ENCODE results near the gene UGT1A8.

UGT1A8 gene

GRCh38 chr2:233802132-233802815 lies 184.8 kb downstream of the UGT1A8 start:
- Histone ChIP-seq H3K27ac (replicated peaks; ENCODE audit: low read length) (no peak overlapping the region), H2AFZ (ENCODE audit: low read length) (no peak overlapping the region), H3K9me3 (replicated peaks in 1 of 2; ENCODE audit: control insufficient read depth in 2 of 2, insufficient read depth in 1 of 2, low read depth in 1 of 2, low read length in 2 of 2) (peaks cover 0 to 2% of the 10 kb centered on the region in 2 donors), H3K4me3 (ENCODE audit: low read length in 2 of 2) (no peak overlapping the region), H3K4me2 (ENCODE audit: insufficient read depth, low read length, poor library complexity, severe bottlenecking) (no peak overlapping the region), H3K9ac (ENCODE audit: low read depth, low read length, poor library complexity) (no peak overlapping the region), H3K79me1 (ENCODE audit: low read depth, low read length) (no peaks in the 10 kb centered on the region), H2BK5ac (ENCODE audit: low read length) (no peak overlapping the region), H3K4me1 (ENCODE audit: control insufficient read depth in 2 of 2, insufficient read depth in 1 of 2, low read depth in 1 of 2, low read length in 2 of 2) (peaks cover 0 to 2% of the 10 kb centered on the region in 2 donors), H3K27me3 (ENCODE audit: control insufficient read depth in 3 of 3, insufficient read depth in 3 of 3, low read depth in 1 of 3, low read length in 3 of 3) (peaks cover 0 to 10% (median 0%) of the 10 kb centered on the region in 3 experiments), H2AK5ac (ENCODE audit: low read depth, low read length) (no peak overlapping the region), H2BK12ac (ENCODE audit: low read length) (no peak overlapping the region), H4K91ac (ENCODE audit: low read depth, low read length, poor library complexity) (no peak overlapping the region), H4K8ac (ENCODE audit: low read depth, low read length) (no peak overlapping the region), H3K14ac (ENCODE audit: low read length) (no peak overlapping the region), H2BK15ac (ENCODE audit: low read length) (no peak overlapping the region), H3K4ac (ENCODE audit: low read length) (no peak overlapping the region), H3K23ac (ENCODE audit: low read depth, low read length, poor library complexity) (peak overlapping the region; percentile 62), H3K36me3 (replicated peaks in 1 of 2; ENCODE audit: control insufficient read depth in 2 of 2, insufficient read depth in 2 of 2, low read length in 2 of 2) (no peaks in the 10 kb centered on the region), H3K18ac (ENCODE audit: low read length) (no peak overlapping the region), H2BK120ac (ENCODE audit: low read depth, low read length) (no peak overlapping the region)
- WGBS, 2 donors (ENCODE audit: extremely low coverage in 2 of 2, insufficient read length in 2 of 2, insufficient replicate concordance in 1 of 2): no CpG with 5 or more reads among the region's 3 CpGs
- no peak for DNase-seq (ENCODE audit: low spot score)

- H3K27ac ChIP-seq (replicated peaks; ENCODE audit: low read length): no peak overlapping the region
- WGBS, 2 donors (ENCODE audit: extremely low coverage in 2 of 2, insufficient read length in 2 of 2, insufficient replicate concordance in 1 of 2): no CpG with 5 or more reads among the region's 2 CpGs
- H2BK15ac ChIP-seq (ENCODE audit: low read length): no peak overlapping the region
- H2AK5ac ChIP-seq (ENCODE audit: low read depth, low read length): no peak overlapping the region
- H3K18ac ChIP-seq (ENCODE audit: low read length): no peak overlapping the region
- peaks cover 0 to 2% of the 10 kb centered on the region in 2 donors for H3K9me3 ChIP-seq (replicated peaks in 1 of 2; ENCODE audit: control insufficient read depth in 2 of 2, insufficient read depth in 1 of 2, low read depth in 1 of 2, low read length in 2 of 2)
- H3K23ac ChIP-seq (ENCODE audit: low read depth, low read length, poor library complexity): no peak overlapping the region
- no peak overlapping the region for H3K4me3 ChIP-seq (ENCODE audit: low read length in 2 of 2)
- H3K4me2 ChIP-seq (ENCODE audit: insufficient read depth, low read length, poor library complexity, severe bottlenecking): no peak overlapping the region
- H4K8ac ChIP-seq (ENCODE audit: low read depth, low read length): no peak overlapping the region
- no peaks in the 10 kb centered on the region for H3K79me1 ChIP-seq (ENCODE audit: low read depth, low read length)
- no peak overlapping the region for H3K14ac ChIP-seq (ENCODE audit: low read length)
- peaks cover 0 to 13% (median 0%) of the 10 kb centered on the region in 3 experiments for H3K27me3 ChIP-seq (ENCODE audit: control insufficient read depth in 3 of 3, insufficient read depth in 3 of 3, low read depth in 1 of 3, low read length in 3 of 3)
- H2BK120ac ChIP-seq (ENCODE audit: low read depth, low read length): no peak overlapping the region
- H2AFZ ChIP-seq (ENCODE audit: low read length): no peak overlapping the region
- no peak for DNase-seq (ENCODE audit: low spot score)
- H3K4ac ChIP-seq (ENCODE audit: low read length): no peak overlapping the region
- peaks cover 0 to 2% of the 10 kb centered on the region in 2 donors for H3K4me1 ChIP-seq (ENCODE audit: control insufficient read depth in 2 of 2, insufficient read depth in 1 of 2, low read depth in 1 of 2, low read length in 2 of 2)
- H4K91ac ChIP-seq (ENCODE audit: low read depth, low read length, poor library complexity): no peak overlapping the region
- H2BK5ac ChIP-seq (ENCODE audit: low read length): no peak overlapping the region
- H2BK12ac ChIP-seq (ENCODE audit: low read length): no peak overlapping the region
- H3K9ac ChIP-seq (ENCODE audit: low read depth, low read length, poor library complexity): no peak overlapping the region
- H3K36me3 ChIP-seq (replicated peaks in 1 of 2; ENCODE audit: control insufficient read depth in 2 of 2, insufficient read depth in 2 of 2, low read length in 2 of 2): no peaks in the 10 kb centered on the region
These were observed 186.0 kb downstream of the UGT1A8 start for GRCh38 chr2:233803292-233803911.

- WGBS, 2 donors (ENCODE audit: extremely low coverage in 2 of 2, insufficient read length in 2 of 2, insufficient replicate concordance in 1 of 2): no CpG with 5 or more reads among the region's 8 CpGs
- H3K4me1 ChIP-seq (ENCODE audit: control insufficient read depth in 2 of 2, insufficient read depth in 1 of 2, low read depth in 1 of 2, low read length in 2 of 2): peaks cover 0 to 2% of the 10 kb centered on the region in 2 donors
These were observed 186.6 kb downstream of the UGT1A8 start for GRCh38 chr2:233803994-233804393.

GRCh38 chr2:233807215-233807865 lies 189.9 kb downstream of the UGT1A8 start:
- Histone ChIP-seq H2BK120ac (ENCODE audit: low read depth, low read length) (no peak overlapping the region), H3K9me3 (replicated peaks in 1 of 2; ENCODE audit: control insufficient read depth in 2 of 2, insufficient read depth in 1 of 2, low read depth in 1 of 2, low read length in 2 of 2) (peaks cover 0 to 2% of the 10 kb centered on the region in 2 donors), H3K27ac (replicated peaks; ENCODE audit: low read length) (no peak overlapping the region), H3K4me1 (ENCODE audit: control insufficient read depth in 2 of 2, insufficient read depth in 1 of 2, low read depth in 1 of 2, low read length in 2 of 2) (no peaks in the 10 kb centered on the region), H3K4me2 (ENCODE audit: insufficient read depth, low read length, poor library complexity, severe bottlenecking) (no peak overlapping the region), H3K4ac (ENCODE audit: low read length) (no peak overlapping the region), H3K14ac (ENCODE audit: low read length) (no peak overlapping the region), H3K79me1 (ENCODE audit: low read depth, low read length) (no peaks in the 10 kb centered on the region), H2BK15ac (ENCODE audit: low read length) (no peak overlapping the region), H3K4me3 (ENCODE audit: low read length in 2 of 2) (peak overlapping the region in 1 of 2 donors; percentile 46), H3K36me3 (replicated peaks in 1 of 2; ENCODE audit: control insufficient read depth in 2 of 2, insufficient read depth in 2 of 2, low read length in 2 of 2) (no peaks in the 10 kb centered on the region), H2BK5ac (ENCODE audit: low read length) (no peak overlapping the region), H3K18ac (ENCODE audit: low read length) (peak overlapping the region; percentile 67), H4K91ac (ENCODE audit: low read depth, low read length, poor library complexity) (no peak overlapping the region), H3K23ac (ENCODE audit: low read depth, low read length, poor library complexity) (no peak overlapping the region), H3K27me3 (ENCODE audit: control insufficient read depth in 3 of 3, insufficient read depth in 3 of 3, low read depth in 1 of 3, low read length in 3 of 3) (peaks cover 0 to 16% (median 0%) of the 10 kb centered on the region in 3 experiments), H2AFZ (ENCODE audit: low read length) (no peak overlapping the region), H4K8ac (ENCODE audit: low read depth, low read length) (no peak overlapping the region), H3K9ac (ENCODE audit: low read depth, low read length, poor library complexity) (no peak overlapping the region), H2AK5ac (ENCODE audit: low read depth, low read length) (peak overlapping the region; percentile 2), H2BK12ac (ENCODE audit: low read length) (no peak overlapping the region)
- no peak for DNase-seq (ENCODE audit: low spot score)
- WGBS, 2 donors (ENCODE audit: extremely low coverage in 2 of 2, insufficient read length in 2 of 2, insufficient replicate concordance in 1 of 2): no CpG with 5 or more reads among the region's 12 CpGs

More at GRCh38 chr2:233803994-233804393, 186.6 kb downstream of the UGT1A8 start:
- H4K91ac ChIP-seq (ENCODE audit: low read depth, low read length, poor library complexity): no peak overlapping the region
- H3K27me3 ChIP-seq (ENCODE audit: control insufficient read depth in 3 of 3, insufficient read depth in 3 of 3, low read depth in 1 of 3, low read length in 3 of 3): peaks cover 0 to 16% (median 0%) of the 10 kb centered on the region in 3 experiments
- no peak overlapping the region for H3K23ac ChIP-seq (ENCODE audit: low read depth, low read length, poor library complexity)
- no peak for DNase-seq (ENCODE audit: low spot score)
- no peak overlapping the region for H2AK5ac ChIP-seq (ENCODE audit: low read depth, low read length)
- no peak overlapping the region for H3K27ac ChIP-seq (replicated peaks; ENCODE audit: low read length)
- H3K4me3 ChIP-seq (ENCODE audit: low read length in 2 of 2): peak overlapping the region in 1 of 2 donors; percentile 23
- H3K4ac ChIP-seq (ENCODE audit: low read length): no peak overlapping the region
- H4K8ac ChIP-seq (ENCODE audit: low read depth, low read length): no peak overlapping the region
- no peaks in the 10 kb centered on the region for H3K36me3 ChIP-seq (replicated peaks in 1 of 2; ENCODE audit: control insufficient read depth in 2 of 2, insufficient read depth in 2 of 2, low read length in 2 of 2)
- peak overlapping the region; percentile 20 for H2BK15ac ChIP-seq (ENCODE audit: low read length)
- no peak overlapping the region for H2BK120ac ChIP-seq (ENCODE audit: low read depth, low read length)
- H3K79me1 ChIP-seq (ENCODE audit: low read depth, low read length): no peaks in the 10 kb centered on the region
- H3K4me2 ChIP-seq (ENCODE audit: insufficient read depth, low read length, poor library complexity, severe bottlenecking): no peak overlapping the region
- no peak overlapping the region for H3K9ac ChIP-seq (ENCODE audit: low read depth, low read length, poor library complexity)
- H3K18ac ChIP-seq (ENCODE audit: low read length): peak overlapping the region; percentile 12
- H2AFZ ChIP-seq (ENCODE audit: low read length): no peak overlapping the region
- H3K9me3 ChIP-seq (replicated peaks in 1 of 2; ENCODE audit: control insufficient read depth in 2 of 2, insufficient read depth in 1 of 2, low read depth in 1 of 2, low read length in 2 of 2): peaks cover 0 to 2% of the 10 kb centered on the region in 2 donors
- no peak overlapping the region for H3K14ac ChIP-seq (ENCODE audit: low read length)
- no peak overlapping the region for H2BK5ac ChIP-seq (ENCODE audit: low read length)
- H2BK12ac ChIP-seq (ENCODE audit: low read length): no peak overlapping the region

Measured in neuronal stem cell (in vitro differentiated cells).